Activated T-cell treated with anti-CD3 and anti-CD28 coated beads, Interleukin-2, amount 50 U/mL, for 72 hours (primary cell): Measurements from ENCODE around the gene TRIM39. TPM values are rescaled to one million over a fixed set of nuclear protein-coding genes. Genes with fewer than 3 reads are reported as not detected.

Source experiments
- total RNA-seq, 2 donors: library from RNA; stranded (reverse); gene quantifications; one replicate each; pipeline ENCODE4 v1.2.3, GENCODE V29; 2022

TRIM39 gene
- total RNA-seq, 2 donors from 2014 or later: 18.8 to 20.0 TPM

Other genes with a start within 250 kb of the TRIM39 start
- gene TRIM31, start 213.8 kb upstream of the TRIM39 start, total RNA-seq: under 1 TPM in 1 of 2 donors, not detected in 1; 0.12 TPM
- gene TRIM40, start 190.8 kb upstream of the TRIM39 start, total RNA-seq: not detected
- under 1 TPM in 1 of 2 donors, not detected in 1; 0.39 TPM for gene TRIM10, start 165.7 kb upstream of the TRIM39 start, total RNA-seq
- gene TRIM15, start 163.4 kb upstream of the TRIM39 start, total RNA-seq: under 1 TPM; 0.84 to 0.95 TPM
- 10 to 100 TPM; 89.0 to 92.7 TPM for gene TRIM26, start 113.5 kb upstream of the TRIM39 start, total RNA-seq
- 10 to 100 TPM; 26.4 to 31.1 TPM for gene RPP21, start 18.2 kb downstream of the TRIM39 start, total RNA-seq
- 100 to 1,000 TPM; 713 to 829 TPM for gene HLA-E, start 162.6 kb downstream of the TRIM39 start, total RNA-seq
- gene GNL1, start 229.6 kb downstream of the TRIM39 start, total RNA-seq: 100 to 1,000 TPM; 114 to 121 TPM
- gene PRR3, start 230.4 kb downstream of the TRIM39 start, total RNA-seq: 10 to 100 TPM; 23.0 to 31.8 TPM
- gene ABCF1, start 244.5 kb downstream of the TRIM39 start, total RNA-seq: 10 to 100 TPM; 64.6 to 68.1 TPM